ENCODE measurements around the gene ZNF423.

DNA sequence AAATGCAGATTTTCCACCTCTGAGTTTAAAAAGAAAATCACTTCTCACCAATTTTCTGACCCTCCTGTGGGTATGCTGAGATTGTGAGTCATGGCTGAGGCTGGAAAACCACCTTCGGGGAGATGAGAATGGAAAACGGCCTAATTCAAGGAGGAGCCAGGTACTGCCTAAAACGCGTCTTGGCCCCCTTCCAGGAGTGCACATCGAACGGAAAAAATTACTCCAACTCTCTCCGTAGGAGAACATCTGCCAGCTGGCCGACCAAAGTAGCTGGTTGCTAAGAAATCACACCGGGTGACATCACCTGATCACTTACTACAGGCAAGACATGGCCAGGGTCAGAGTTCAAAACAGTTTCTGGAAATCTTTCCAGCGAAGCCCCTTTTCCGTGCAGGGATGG, 107.6 kb downstream of the ZNF423 start:
- TF ChIP-seq, protein P1, sequence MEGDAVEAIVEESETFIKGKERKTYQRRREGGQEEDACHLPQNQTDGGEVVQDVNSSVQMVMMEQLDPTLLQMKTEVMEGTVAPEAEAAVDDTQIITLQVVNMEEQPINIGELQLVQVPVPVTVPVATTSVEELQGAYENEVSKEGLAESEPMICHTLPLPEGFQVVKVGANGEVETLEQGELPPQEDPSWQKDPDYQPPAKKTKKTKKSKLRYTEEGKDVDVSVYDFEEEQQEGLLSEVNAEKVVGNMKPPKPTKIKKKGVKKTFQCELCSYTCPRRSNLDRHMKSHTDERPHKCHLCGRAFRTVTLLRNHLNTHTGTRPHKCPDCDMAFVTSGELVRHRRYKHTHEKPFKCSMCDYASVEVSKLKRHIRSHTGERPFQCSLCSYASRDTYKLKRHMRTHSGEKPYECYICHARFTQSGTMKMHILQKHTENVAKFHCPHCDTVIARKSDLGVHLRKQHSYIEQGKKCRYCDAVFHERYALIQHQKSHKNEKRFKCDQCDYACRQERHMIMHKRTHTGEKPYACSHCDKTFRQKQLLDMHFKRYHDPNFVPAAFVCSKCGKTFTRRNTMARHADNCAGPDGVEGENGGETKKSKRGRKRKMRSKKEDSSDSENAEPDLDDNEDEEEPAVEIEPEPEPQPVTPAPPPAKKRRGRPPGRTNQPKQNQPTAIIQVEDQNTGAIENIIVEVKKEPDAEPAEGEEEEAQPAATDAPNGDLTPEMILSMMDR (IDR thresholded peaks at IDR 0.05), result no peak
- TF ChIP-seq POLR2A (IDR thresholded peaks at IDR 0.05), result no peak

Data from lower leg skin (tissue), 3 donors.